Measurements from ENCODE around the gene TOX4.

Gene TOX4

GRCh38 chr14:21503376-21503775 lies 26.4 kb downstream of the TOX4 start:
- no peak for DNase-seq

GRCh38 chr14:21505012-21505553 lies 28.1 kb downstream of the TOX4 start:
- DNase-seq = peak; percentile 36

GRCh38 chr14:21506557-21506956 lies 29.6 kb downstream of the TOX4 start:
- DNase-seq = no peak

GRCh38 chr14:21509432-21510143 lies 32.6 kb downstream of the TOX4 start:
- DNase-seq = peak; percentile 26

- peak; percentile 97 for DNase-seq
Observed at GRCh38 chr14:21510735-21511657, 34.0 kb downstream of the TOX4 start, which contains the start of gene METTL3. Gene METTL3, minus strand, starts transcription at chr14:21511340. Its CDS starts 117 bp downstream, at chr14:21511223.

GRCh38 chr14:21514341-21514740 lies 37.3 kb downstream of the TOX4 start:
- no peak for DNase-seq

GRCh38 chr14:21518725-21519124 lies 41.7 kb downstream of the TOX4 start:
- no peak for DNase-seq

- no peak for DNase-seq
Observed at GRCh38 chr14:21520767-21521166, 43.8 kb downstream of the TOX4 start.

- DNase-seq = no peak
Observed at GRCh38 chr14:21521501-21521900, 44.5 kb downstream of the TOX4 start.

- DNase-seq = no peak
Observed at GRCh38 chr14:21523203-21523602, 46.2 kb downstream of the TOX4 start.

GRCh38 chr14:21524575-21525490 lies 47.8 kb downstream of the TOX4 start:
- no peak for DNase-seq

GRCh38 chr14:21525571-21525961 lies 48.6 kb downstream of the TOX4 start:
- DNase-seq = no peak

GRCh38 chr14:21525962-21526671 lies 49.1 kb downstream of the TOX4 start, which contains the start of gene SALL2:
Gene SALL2, minus strand, starts transcription at chr14:21526346. Its CDS starts 219 bp downstream, at chr14:21526127.
- peak; percentile 72 for DNase-seq

- no peak for DNase-seq
Observed at GRCh38 chr14:21526672-21527317, 49.8 kb downstream of the TOX4 start.

- no peak for DNase-seq
Observed at GRCh38 chr14:21527318-21527679, 50.3 kb downstream of the TOX4 start.

- DNase-seq = no peak
Observed at GRCh38 chr14:21528381-21529348, 51.7 kb downstream of the TOX4 start.

GRCh38 chr14:21529515-21529914 lies 52.5 kb downstream of the TOX4 start:
- no peak for DNase-seq

GRCh38 chr14:21533294-21533693 lies 56.3 kb downstream of the TOX4 start:
- DNase-seq = no peak

GRCh38 chr14:21534576-21534975 lies 57.6 kb downstream of the TOX4 start:
- DNase-seq = no peak
